Measurements from ENCODE around the gene SLC25A24. TPM values are rescaled to one million over a fixed set of nuclear protein-coding genes. Genes with fewer than 3 reads are reported as not detected.
A peak's percentile ranks its signal among the peaks of the same experiment; 100 is the strongest.
"Not testable (repeated sequence)": the region's sequence is repeated elsewhere in the genome, so short reads cannot be mapped to it uniquely, and the experiment has no call there.

The SLC25A24 gene
- total and polyA plus RNA-seq, 12 donors = 6.3 to 21.5 (median 13.3) TPM

DNA sequence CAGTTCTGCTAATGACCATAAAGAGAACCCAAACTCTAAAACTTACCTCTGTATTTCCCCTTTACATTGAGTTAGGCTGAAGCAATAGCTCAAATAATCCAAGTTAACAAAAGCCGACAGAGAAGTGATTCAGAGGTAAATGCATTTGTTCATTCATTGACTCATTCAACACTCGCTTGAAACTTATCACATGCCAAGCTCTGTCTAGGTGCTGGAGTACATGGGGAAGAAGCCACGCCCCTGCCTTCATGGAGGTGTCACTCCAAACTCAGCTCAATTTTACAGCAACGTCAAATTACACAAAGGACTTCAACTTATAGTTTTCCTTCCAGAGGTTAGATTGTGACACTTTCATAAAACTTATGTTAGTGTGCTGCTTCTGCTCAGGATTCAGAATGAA lies 45.8 kb downstream of the SLC25A24 start:
- Histone ChIP-seq H3K27me3 (no peaks in the 10 kb centered on the region), H3K9me3 (no peaks in the 10 kb centered on the region), H3K36me3 (peaks cover 0 to 98% (median 49%) of the 10 kb centered on the region in 9 donors), H3K27ac (no peak overlapping the region), H3K4me1 (peaks cover 0 to 22% (median 3%) of the 10 kb centered on the region in 9 donors), H3K4me3 (no peak overlapping the region)
- WGBS, 2 donors = 69 to 74% methylated on average over 4 of the region's 4 CpGs
- intact Hi-C loops (cut with DNase I) = no loop called here
- TF ChIP-seq, protein P1, sequence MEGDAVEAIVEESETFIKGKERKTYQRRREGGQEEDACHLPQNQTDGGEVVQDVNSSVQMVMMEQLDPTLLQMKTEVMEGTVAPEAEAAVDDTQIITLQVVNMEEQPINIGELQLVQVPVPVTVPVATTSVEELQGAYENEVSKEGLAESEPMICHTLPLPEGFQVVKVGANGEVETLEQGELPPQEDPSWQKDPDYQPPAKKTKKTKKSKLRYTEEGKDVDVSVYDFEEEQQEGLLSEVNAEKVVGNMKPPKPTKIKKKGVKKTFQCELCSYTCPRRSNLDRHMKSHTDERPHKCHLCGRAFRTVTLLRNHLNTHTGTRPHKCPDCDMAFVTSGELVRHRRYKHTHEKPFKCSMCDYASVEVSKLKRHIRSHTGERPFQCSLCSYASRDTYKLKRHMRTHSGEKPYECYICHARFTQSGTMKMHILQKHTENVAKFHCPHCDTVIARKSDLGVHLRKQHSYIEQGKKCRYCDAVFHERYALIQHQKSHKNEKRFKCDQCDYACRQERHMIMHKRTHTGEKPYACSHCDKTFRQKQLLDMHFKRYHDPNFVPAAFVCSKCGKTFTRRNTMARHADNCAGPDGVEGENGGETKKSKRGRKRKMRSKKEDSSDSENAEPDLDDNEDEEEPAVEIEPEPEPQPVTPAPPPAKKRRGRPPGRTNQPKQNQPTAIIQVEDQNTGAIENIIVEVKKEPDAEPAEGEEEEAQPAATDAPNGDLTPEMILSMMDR (IDR thresholded peaks at IDR 0.05) = no peak
- ATAC-seq (no peak), DNase-seq (no peak)

DNA sequence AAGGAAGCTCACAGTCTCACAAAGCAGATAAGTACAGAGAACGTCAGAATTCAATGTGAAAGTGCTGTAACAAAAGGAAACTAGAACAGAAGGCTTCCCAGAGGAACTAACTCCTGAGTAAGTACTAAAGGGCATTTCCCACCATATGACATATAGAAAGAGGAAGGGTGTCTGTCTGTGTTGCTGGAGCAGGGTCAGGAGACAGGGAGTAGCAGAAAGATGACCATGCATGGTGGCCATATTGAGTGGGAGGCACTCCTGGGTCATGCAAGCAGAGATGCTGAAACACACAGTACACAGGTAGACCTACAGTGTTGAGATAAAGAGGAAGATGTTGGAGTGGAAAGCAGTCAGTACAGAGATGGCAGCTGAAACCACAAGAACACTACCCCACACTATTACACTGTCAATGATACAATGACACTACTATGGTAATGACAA lies 47.3 kb downstream of the SLC25A24 start:
- DNase-seq (no peak), ATAC-seq (peak in 2 of 8 donors; percentile 29 to 52)
- H3K36me3 ChIP-seq = peaks cover 0 to 100% (median 63%) of the 10 kb centered on the region in 9 donors
- no peaks in the 10 kb centered on the region for H3K27me3 ChIP-seq
- H3K27ac ChIP-seq = peak overlapping the region in 1 of 10 donors; percentile 49
- H3K9me3 ChIP-seq = no peaks in the 10 kb centered on the region
- TF ChIP-seq, protein P1 (IDR thresholded peaks at IDR 0.05) = no peak
- intact Hi-C loops (cut with DNase I) = no loop called here
- no peak overlapping the region for H3K4me3 ChIP-seq
- H3K4me1 ChIP-seq = peaks cover 0 to 14% (median 3%) of the 10 kb centered on the region in 9 donors
- WGBS, 2 donors = 70 to 81% methylated on average over 1 of the region's 1 CpG

DNA sequence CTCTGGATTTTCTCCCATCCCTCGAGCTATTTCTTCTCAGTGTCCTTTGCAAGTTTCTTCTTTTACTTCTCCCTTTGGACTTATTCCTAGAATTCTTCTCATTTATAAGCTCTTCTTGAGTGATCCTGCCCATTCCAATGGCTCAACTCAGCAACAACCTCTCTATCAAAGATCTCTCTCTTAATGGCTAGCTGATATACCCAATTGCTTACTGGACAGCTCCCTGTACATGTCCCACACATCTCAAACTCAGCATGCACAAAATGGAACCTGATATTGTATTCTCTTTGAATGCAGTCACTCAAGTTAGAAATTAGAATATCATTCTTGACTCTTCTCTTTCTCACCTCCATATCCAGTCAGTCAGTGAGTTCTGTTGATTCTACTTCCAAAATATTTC lies 48.6 kb downstream of the SLC25A24 start:
- peaks cover 0 to 13% (median 3%) of the 10 kb centered on the region in 9 donors for H3K4me1 ChIP-seq
- WGBS, 2 donors = 96 to 100% methylated on average over 1 of the region's 1 CpG
- no peaks in the 10 kb centered on the region for H3K9me3 ChIP-seq
- no peak overlapping the region for H3K27ac ChIP-seq
- H3K36me3 ChIP-seq = peaks cover 0 to 100% (median 64%) of the 10 kb centered on the region in 9 donors
- TF ChIP-seq, protein P1 (IDR thresholded peaks at IDR 0.05) = no peak
- no peak overlapping the region for H3K4me3 ChIP-seq
- H3K27me3 ChIP-seq = no peaks in the 10 kb centered on the region
- ATAC-seq (no peak), DNase-seq (no peak)
- intact Hi-C loops (cut with DNase I) = no loop called here

DNA sequence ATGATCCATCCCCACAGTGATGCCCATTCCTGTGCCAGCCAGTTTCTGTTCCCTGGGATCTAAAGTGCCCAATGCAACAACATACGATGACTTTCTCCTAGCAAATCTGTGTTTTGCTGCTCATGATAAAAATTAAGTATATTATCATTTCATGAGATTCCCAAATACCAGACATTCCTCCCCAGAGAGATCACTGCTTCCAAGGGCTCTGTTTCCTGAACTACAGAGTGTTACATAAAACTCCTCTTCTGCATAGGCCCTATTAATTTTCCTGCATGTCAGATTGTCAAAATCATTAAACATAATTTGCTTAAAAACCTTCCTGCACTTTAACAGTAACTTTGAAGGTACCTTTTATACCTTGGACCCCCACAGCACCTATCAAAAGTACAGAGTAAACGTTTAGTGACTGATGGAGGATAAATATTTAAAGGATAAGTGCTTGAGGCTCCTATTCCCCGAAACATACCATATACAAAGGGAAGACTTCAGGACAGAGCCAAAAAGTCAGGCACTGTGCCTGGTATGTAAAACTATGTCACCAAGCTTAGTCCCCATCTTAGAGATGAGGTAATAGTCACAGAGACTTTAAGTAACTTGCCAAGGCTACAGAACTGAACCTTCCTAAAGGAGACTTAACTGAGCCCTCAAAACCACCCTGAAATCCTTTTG lies 50.2 kb downstream of the SLC25A24 start:
- DNase-seq (no peak), ATAC-seq (no peak)
- TF ChIP-seq, protein P1 (IDR thresholded peaks at IDR 0.05) = no peak
- WGBS, 2 donors = 67 to 73% methylated on average over 3 of the region's 3 CpGs
- intact Hi-C loops (cut with DNase I) = no loop called here
- Histone ChIP-seq H3K9me3 (peaks cover 0 to 12% (median 0%) of the 10 kb centered on the region in 11 donors), H3K4me3 (no peak overlapping the region), H3K4me1 (peaks cover 0 to 13% (median 3%) of the 10 kb centered on the region in 9 donors), H3K27me3 (no peaks in the 10 kb centered on the region), H3K36me3 (peaks cover 0 to 100% (median 68%) of the 10 kb centered on the region in 9 donors), H3K27ac (no peak overlapping the region)

DNA sequence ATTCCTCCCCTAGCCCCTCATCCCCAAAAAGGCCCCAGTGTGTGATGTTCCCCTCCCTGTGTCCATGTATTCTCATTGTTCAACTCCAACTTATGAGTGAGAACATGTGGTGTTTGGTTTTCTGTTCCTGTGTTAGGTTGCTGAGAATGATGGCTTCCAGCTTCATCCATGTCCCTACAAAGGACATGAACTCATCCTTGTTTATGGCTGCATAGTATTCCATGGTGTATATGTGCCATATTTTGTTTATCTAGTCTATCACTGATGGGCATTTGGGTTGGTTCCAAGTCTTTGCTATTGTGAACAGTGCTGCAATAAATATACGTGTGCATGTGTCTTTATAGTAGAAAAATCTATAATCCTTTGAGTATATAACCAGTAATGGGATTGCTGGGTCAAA lies 55.6 kb downstream of the SLC25A24 start:
- 97 to 100% methylated on average over 1 of the region's 1 CpG for WGBS, 2 donors
- H3K27ac ChIP-seq; DNase-seq; intact Hi-C loops (cut with DNase I); H3K4me3 ChIP-seq; H3K27me3 ChIP-seq; ATAC-seq: not testable (repeated sequence)
- peaks cover 0 to 98% (median 46%) of the 10 kb centered on the region in 9 donors for H3K36me3 ChIP-seq
- H3K4me1 ChIP-seq = peaks cover 0 to 24% (median 0%) of the 10 kb centered on the region in 9 donors
- H3K9me3 ChIP-seq = peaks cover 0 to 16% (median 0%) of the 10 kb centered on the region in 11 donors

Data from heart right ventricle (tissue), 16 donors.